VCaP (cell line): ENCODE results near the gene HSD17B2.
"Not testable (repeated sequence)": the region's sequence is repeated elsewhere in the genome, so short reads cannot be mapped to it uniquely, and the experiment has no call there.

ENCODE experiments used
- H3K27ac ChIP-seq: fragments of 450-650 bp; 2 replicates; pipeline ENCODE4 v1.5.1; 2017
- CTCF ChIP-seq: fragments of 450-650 bp; conservative IDR thresholded peaks from 2 replicates; pipeline ENCODE4 v1.5.1; 2017; ENCODE audit warnings: mild to moderate bottlenecking, moderate library complexity

The HSD17B2 gene

DNA sequence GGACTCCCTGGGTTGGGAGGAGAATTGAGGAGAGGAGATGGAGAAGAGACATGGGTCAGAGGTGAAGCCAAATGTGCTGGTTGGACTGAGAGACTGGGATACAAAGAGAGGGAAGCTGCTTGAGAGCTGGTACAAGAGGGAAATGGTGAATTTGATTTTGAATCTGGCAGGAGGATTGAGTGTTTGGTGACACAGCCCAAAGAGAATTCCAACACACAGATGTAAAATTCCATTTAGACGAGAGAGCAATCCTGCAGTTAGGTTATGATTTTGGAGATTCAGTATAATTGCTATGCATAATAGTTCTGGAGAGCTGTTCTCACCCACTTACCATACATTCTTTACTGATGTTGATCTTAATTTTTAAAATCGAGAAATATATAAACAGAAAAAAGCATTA, 57.7 kb downstream of the HSD17B2 start:
- no peak overlapping the region for H3K27ac ChIP-seq
- no peak for TF ChIP-seq CTCF

- no peak overlapping the region for H3K27ac ChIP-seq
- no peak for TF ChIP-seq CTCF
Measured at GRCh38 chr16:82093666-82094300, 58.7 kb downstream of the HSD17B2 start.

DNA sequence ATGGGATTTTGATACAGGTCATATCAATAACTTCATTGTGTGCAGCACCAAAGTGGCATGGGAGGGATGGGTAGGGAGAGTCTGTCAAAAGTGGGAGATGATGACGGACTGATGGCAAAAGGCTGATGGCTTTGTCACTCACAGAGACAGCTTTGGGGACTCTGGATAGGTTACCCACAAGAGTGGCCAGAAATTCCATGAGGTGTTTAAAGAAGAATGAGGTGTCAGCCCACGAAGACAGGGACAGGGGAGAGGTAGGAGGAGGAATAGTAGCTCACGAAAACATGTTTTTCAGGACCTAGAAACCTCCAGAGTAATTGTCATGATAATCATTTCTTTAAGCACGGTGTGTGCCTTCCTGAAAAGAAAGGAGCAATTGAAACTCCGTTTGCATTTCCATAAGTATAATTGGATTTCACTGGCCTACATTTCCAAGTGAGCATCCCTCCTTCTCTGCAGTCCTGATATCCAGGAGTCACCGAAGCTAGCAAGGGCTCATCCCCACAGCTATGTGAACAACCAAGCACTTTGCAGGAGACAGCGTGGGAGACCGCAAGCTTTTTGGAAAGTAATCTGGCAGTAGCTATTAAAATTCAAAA, 60.0 kb downstream of the HSD17B2 start:
- no peak overlapping the region for H3K27ac ChIP-seq
- TF ChIP-seq CTCF, result no peak

DNA sequence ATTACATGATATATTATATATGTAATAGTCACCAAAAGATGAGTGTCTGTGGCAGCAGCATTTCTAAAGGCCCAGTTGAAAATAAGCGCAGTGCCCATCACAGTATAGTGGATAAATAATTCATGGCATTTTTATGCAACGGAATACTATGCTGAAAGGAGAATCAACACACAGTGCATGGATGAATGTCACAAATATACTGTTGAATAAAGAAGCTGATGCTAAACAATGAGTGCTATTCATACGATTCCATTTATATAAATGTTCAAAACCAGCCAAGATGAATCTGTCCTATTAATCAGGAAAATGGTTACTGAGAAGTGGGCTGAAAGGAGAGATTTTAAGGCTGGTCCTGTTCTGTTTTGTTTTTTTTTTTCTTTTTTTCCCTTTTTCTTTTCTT, 61.6 kb downstream of the HSD17B2 start:
- no peak overlapping the region for H3K27ac ChIP-seq

DNA sequence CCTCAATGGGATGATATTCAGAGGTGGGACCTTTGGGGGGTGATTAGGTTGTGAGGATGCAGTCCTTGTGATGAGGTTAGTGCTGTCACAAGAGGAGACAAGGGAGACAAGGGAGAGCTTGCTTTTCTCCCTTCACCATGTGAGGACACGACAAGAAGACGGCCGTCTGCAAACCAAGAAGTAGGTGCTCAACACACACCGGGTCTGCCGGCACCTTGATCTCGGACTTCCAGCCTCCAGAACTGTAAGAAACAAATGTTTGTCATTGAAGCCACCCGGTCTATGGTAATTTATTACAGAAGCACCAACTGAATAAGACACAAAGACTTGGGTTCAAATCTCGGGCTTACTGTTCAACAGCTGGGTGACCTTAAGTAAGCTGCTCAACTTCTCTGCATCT, 70.1 kb downstream of the HSD17B2 start:
- no peak overlapping the region for H3K27ac ChIP-seq
- TF ChIP-seq CTCF, result no peak

More for the DNA sequence above, 61.6 kb downstream of the HSD17B2 start:
- TF ChIP-seq CTCF, result no peak

GRCh38 chr16:82108100-82108499, 73.0 kb downstream of the HSD17B2 start:
- no peak for TF ChIP-seq CTCF
- no peak overlapping the region for H3K27ac ChIP-seq

- no peak overlapping the region for H3K27ac ChIP-seq
- no peak for TF ChIP-seq CTCF
Measured at GRCh38 chr16:82108774-82109173, 73.7 kb downstream of the HSD17B2 start.

GRCh38 chr16:82109266-82109665, 74.2 kb downstream of the HSD17B2 start:
- not testable (repeated sequence) for H3K27ac ChIP-seq
